HG03135 (cell line): ENCODE results near the gene RDH8.

Source experiments
- ATAC-seq: cut with Tn5 transposase; IDR thresholded peaks from one replicate; pipeline ENCODE4 v1.9.1; 2021; ENCODE audit warnings: mild to moderate bottlenecking, moderate library complexity; ENCODE audit not compliant: unreplicated experiment

Gene RDH8

GRCh38 chr19:10036601-10037071 is 23.4 kb downstream of the RDH8 start:
- ATAC-seq, result no peak

DNA sequence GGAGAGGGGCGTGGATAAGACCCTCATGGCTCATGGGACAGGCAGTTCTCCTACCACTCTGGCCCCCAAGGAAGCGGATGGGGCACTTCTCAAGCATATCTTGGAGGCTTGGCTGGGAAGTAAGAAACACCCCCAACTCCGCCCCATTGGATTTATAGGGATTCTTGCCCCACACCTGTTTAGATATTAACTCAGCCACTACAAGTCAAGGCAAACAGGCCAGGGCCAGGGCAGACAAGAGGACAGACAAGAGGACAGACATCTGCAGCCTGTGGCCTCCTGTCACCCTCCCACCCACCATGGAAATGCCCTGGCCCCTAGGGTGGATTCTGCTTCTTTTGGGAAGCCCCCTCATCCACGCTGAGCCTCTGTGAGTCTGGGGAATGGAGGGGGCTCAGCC is 24.1 kb downstream of the RDH8 start:
- ATAC-seq, result no peak

DNA sequence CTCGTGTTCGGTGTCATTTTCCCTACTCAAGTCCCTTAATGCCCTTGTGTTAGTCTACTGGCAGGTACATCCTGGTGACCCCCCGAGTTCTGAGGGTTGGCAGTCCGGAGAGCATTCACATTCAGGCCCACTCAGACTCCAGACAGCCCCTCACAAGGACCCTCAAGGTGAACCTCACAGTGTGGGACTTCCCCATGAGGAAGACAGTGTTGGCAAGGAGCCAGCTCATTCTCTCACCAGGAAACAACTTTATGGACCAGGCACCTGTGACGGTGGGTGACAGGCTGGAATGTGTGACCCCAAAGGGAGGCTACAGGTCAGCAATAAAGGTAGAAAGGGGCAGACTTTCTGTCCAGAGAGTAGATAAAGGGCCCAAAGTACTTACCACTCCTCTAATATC is 24.5 kb downstream of the RDH8 start:
- no peak for ATAC-seq

DNA sequence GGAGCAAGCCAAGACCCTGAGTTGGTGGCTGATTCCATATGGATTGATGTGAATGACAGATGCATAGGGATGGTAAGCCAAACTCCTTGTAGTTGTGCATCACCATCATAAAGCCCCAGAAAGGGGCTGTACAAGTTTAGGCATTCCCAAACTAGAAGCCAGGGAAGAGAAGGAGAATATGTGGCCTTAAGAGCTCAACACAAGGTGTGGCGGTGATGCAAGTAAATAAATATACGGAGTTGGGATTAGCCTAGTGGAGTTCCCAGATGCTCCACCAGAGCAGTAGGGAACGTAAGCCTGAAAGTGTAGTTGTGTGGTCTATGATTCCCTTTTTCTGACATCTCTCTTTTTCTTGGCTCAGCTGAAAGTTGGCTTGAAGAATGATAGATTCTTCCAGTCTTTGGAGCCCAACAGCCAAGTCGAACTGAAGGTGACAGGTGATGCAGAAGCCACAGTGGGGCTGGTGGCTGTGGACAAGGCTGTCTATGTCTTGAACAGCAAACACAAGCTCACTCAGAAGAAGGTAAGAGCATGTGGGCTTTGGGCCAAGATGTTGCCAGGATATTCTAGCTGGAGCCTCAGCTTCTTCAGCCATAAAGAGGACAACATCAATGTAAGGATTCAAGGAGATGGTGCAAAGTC is 30.1 kb downstream of the RDH8 start:
- ATAC-seq, result no peak

- ATAC-seq, result no peak
Measured at GRCh38 chr19:10044390-10044789, 31.1 kb downstream of the RDH8 start.

- ATAC-seq, result no peak
Measured at GRCh38 chr19:10045371-10045770, 32.1 kb downstream of the RDH8 start.

GRCh38 chr19:10049626-10050025 is 36.3 kb downstream of the RDH8 start:
- no peak for ATAC-seq

GRCh38 chr19:10052602-10053360 is 39.5 kb downstream of the RDH8 start:
- ATAC-seq, result no peak

DNA sequence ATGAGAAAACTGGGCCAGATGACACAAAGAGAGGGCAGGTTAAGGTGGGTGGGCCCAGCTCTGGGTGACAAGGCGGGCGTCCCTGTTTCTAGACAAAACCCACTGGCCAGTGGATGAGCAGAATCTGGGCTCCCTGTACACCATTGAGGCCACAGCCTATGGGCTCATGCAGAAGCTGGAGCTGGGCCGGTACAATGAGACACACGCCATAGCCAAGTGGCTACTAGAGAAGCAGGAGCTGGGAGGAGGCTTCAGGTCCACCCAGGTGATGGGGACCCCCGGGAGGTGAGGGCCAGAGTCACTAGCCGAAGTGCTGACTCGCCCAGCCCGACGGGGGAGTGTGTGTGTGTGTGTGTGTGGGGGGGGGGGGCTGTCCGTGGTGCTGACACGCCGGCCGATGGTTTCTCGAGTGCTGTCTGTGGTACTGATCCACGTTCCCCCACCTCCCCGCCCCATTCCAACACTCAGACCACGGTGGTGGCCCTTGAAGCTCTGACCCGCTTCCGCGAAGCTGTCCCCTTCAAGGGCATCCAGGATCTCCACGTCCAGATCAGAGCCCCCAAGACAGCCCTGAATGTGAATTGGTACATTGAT is 48.5 kb downstream of the RDH8 start:
- ATAC-seq, result no peak

DNA sequence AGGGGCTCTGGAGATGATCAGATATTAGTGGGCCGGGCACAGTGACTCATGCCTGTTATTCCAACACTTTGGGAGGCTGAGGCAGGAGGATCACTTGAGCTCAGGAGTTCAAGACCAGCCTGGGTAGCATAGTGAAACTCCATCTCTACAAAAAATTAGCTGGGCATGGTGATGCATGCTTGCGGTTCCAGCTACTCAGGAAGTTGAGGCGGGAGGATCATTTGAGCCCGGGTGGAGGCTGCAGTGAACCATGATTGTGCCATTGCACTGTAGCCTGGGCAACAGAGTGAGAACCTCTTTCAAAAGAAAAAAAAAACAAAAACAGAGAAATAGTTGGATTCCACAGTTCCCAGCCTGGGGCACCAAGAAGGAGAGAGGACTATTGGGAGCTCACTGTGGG is 54.9 kb downstream of the RDH8 start:
- no peak for ATAC-seq

GRCh38 chr19:10069046-10069445 is 55.8 kb downstream of the RDH8 start:
- no peak for ATAC-seq

- no peak for ATAC-seq
Measured at GRCh38 chr19:10070730-10071446, 57.6 kb downstream of the RDH8 start.
